Loucy (cell line): Measurements from ENCODE around the gene JUP.

Experiments
- H2AFZ ChIP-seq: fragments of 200-600 bp; sonication (generic); 2 replicates; pipeline ENCODE4 v1.6.0; 2016; ENCODE audit warnings: antibody characterized with exemption, mild to moderate bottlenecking, low read length, moderate library complexity
- H3F3A ChIP-seq: fragments of 200-600 bp; 2 replicates; pipeline ENCODE4 v1.6.0; 2016; ENCODE audit warnings: antibody characterized with exemption, low read depth, mild to moderate bottlenecking
- H3K27me3 ChIP-seq: fragments of 200-600 bp; sonication (generic); 2 replicates; pipeline ENCODE4 v1.6.1; 2014; ENCODE audit warnings: low read length, mild to moderate bottlenecking; ENCODE audit not compliant: insufficient read depth, poor library complexity, severe bottlenecking
- H3K36me3 ChIP-seq: fragments of 200-600 bp; sonication (generic); 2 replicates; pipeline ENCODE4 v1.6.1; 2016; ENCODE audit warnings: low read length; ENCODE audit not compliant: insufficient read depth
- H3K4me1 ChIP-seq: fragments of 200-600 bp; sonication (generic); 2 replicates; pipeline ENCODE4 v1.5.1; 2014; ENCODE audit warnings: low read length, mild to moderate bottlenecking; ENCODE audit not compliant: insufficient read depth, poor library complexity, severe bottlenecking
- H3K4me2 ChIP-seq: fragments of 200-600 bp; sonication (generic); 2 replicates; pipeline ENCODE4 v1.6.0; 2014; ENCODE audit warnings: antibody characterized with exemption, low read length, low read depth, mild to moderate bottlenecking; ENCODE audit not compliant: poor library complexity, severe bottlenecking
- H3K4me3 ChIP-seq: fragments of 200-600 bp; sonication (generic); 2 replicates; pipeline ENCODE4 v1.5.1; 2014; ENCODE audit warnings: low read length, mild to moderate bottlenecking, mixed read lengths; ENCODE audit not compliant: poor library complexity, severe bottlenecking
- H3K79me2 ChIP-seq: fragments of 200-600 bp; sonication (generic); 2 replicates; pipeline ENCODE4 v1.6.1; 2014; ENCODE audit warnings: low read length; ENCODE audit not compliant: insufficient read depth
- H3K9ac ChIP-seq: fragments of 200-600 bp; sonication (generic); 2 replicates; pipeline ENCODE4 v1.6.0; 2014; ENCODE audit warnings: mild to moderate bottlenecking, low read depth, low read length, moderate library complexity; ENCODE audit not compliant: poor library complexity, severe bottlenecking
- H3K9me2 ChIP-seq: fragments of 200-600 bp; sonication (generic); replicated peaks from 2 replicates; pipeline ENCODE4 v1.6.1; 2016; ENCODE audit warnings: low read depth, low read length, mixed read lengths
- H3K9me3 ChIP-seq: fragments of 200-600 bp; sonication (generic); 2 replicates; pipeline ENCODE4 v1.6.1; 2014; ENCODE audit warnings: mild to moderate bottlenecking, antibody characterized with exemption, low read length, low read depth; ENCODE audit not compliant: insufficient read depth
- H4K20me1 ChIP-seq: fragments of 200-600 bp; sonication (generic); 2 replicates; pipeline ENCODE4 v1.6.0; 2014; ENCODE audit warnings: antibody characterized with exemption, low read length, mild to moderate bottlenecking; ENCODE audit not compliant: insufficient read depth, poor library complexity, severe bottlenecking
- EZH2phosphoT487 ChIP-seq: fragments of 200-600 bp; IDR thresholded peaks from 2 replicates; pipeline ENCODE4 v1.6.1; 2018; ENCODE audit warnings: antibody characterized with exemption, mild to moderate bottlenecking, moderate library complexity, borderline replicate concordance
- TF ChIP-seq, protein P1 (sequence below): fragments of 200-600 bp; sonication (generic); conservative IDR thresholded peaks from 2 replicates; pipeline ENCODE4 v1.5.1; 2014; ENCODE audit warnings: mild to moderate bottlenecking, antibody characterized with exemption, low read length

JUP gene

DNA sequence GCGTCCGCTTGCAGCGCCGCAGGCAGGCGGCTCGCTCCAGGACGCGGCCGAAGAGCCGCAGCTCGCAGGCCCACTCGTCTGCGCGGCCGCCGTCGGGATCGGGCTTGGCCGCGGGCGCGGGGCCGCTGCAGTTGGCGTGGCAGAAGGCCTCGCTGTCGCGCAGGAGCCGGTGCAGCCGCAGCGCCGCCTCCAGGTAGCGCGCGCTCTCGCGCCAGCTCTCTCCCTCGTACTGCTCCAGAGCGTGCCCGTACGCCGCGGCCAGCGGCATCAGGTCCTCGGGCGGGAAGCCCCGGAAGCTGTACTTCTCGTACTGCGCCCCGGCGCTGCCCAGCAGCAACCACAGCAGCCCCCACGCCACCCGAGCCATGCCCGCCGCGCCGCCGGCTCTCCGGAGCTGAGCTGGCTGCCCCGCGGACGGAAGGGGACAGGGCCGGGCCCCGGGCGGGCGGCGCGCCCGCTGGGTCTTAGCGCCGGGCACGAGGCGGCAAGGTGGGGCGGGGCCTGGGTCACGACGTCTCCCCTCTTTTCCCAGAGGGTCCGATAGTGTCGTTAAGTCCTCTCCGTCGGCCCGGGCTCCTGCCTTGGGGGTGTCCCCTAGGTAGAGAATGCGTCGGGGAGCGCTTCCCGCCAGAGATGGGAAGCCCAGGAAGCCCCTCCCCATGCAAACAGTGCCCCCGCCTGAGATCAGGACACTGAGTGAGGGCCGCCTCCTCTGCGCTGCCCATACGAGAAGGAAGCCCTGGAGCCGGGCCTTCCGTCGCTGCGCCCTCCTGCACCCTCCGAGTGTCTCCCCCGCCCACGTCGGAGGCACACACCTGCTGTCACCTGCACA lies 25.3 kb upstream of the JUP start, which contains the start of gene P3H4:
TSS of gene P3H4 (minus strand) at position 401 of the 832 bp plus-strand sequence. CDS start at position 367, 34 bp downstream.
- H3K9me2 ChIP-seq: no peaks in the 10 kb centered on the region
- no peaks in the 10 kb centered on the region for H4K20me1 ChIP-seq
- no peak for TF ChIP-seq EZH2phosphoT487
- TF ChIP-seq, protein P1, sequence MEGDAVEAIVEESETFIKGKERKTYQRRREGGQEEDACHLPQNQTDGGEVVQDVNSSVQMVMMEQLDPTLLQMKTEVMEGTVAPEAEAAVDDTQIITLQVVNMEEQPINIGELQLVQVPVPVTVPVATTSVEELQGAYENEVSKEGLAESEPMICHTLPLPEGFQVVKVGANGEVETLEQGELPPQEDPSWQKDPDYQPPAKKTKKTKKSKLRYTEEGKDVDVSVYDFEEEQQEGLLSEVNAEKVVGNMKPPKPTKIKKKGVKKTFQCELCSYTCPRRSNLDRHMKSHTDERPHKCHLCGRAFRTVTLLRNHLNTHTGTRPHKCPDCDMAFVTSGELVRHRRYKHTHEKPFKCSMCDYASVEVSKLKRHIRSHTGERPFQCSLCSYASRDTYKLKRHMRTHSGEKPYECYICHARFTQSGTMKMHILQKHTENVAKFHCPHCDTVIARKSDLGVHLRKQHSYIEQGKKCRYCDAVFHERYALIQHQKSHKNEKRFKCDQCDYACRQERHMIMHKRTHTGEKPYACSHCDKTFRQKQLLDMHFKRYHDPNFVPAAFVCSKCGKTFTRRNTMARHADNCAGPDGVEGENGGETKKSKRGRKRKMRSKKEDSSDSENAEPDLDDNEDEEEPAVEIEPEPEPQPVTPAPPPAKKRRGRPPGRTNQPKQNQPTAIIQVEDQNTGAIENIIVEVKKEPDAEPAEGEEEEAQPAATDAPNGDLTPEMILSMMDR: peak; percentile 63
- H3K4me3 ChIP-seq: peak within 1 kb of the TSS; percentile 83
- H3K9me3 ChIP-seq: no peaks in the 10 kb centered on the region
- no peaks in the 10 kb centered on the region for H3K36me3 ChIP-seq
- H3K4me2 ChIP-seq: peak within 1 kb of the TSS; percentile 99
- H3K4me1 ChIP-seq: peaks cover 32% of the 10 kb centered on the region
- peaks cover 11% of the 10 kb centered on the region for H3K79me2 ChIP-seq
- no peaks in the 10 kb centered on the region for H3K27me3 ChIP-seq
- H3K9ac ChIP-seq: peak within 1 kb of the TSS; percentile 75
- peak within 1 kb of the TSS; percentile 96 for H2AFZ ChIP-seq
- no peaks in the 10 kb centered on the region for H3F3A ChIP-seq

DNA sequence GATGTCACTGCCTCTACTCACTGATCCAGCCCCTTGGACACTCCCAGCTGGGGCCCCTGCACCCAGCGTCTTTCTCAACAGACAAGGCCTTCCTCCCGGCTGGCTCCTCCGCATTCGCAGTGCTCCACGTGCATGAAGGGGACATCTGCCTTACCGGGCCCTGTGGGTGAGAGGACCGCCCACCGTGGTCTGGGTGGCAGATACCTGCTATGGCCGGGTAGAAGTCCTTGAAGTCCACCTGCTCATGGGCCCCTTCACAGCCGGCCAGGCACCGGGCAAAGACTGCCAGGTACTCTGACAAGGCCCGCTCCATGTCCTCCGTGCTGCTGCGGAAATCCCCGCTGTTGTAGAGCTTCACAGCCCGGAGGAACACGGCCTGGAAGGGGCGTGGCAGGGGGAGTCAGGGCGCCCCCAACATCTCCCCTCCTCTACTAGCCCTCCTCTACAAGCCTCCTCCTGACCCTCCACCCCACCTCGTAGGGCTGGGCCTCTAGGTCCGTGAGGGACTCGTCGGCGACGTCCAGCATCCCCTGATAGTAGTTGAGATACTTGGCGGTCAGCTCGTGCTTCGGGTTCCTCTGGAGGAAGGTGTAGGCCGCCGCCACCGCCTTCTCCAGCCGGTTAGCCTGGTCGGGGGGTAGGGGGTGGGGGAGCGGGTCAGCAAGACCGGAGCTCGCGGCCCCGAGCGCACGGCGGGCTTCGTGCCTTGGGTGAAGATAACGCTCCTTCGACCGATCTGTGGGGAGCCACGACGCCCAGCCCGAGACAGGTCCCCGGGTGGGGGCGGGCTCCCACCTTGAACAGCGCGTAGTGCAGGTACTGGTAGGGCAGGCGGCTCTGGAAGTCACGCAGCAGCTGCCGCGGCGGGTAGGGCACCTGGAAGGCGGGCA lies 24.4 kb upstream of the JUP start:
- H3K9ac ChIP-seq: peak overlapping the region; percentile 75
- H2AFZ ChIP-seq: peak overlapping the region; percentile 96
- peaks cover 11% of the 10 kb centered on the region for H3K79me2 ChIP-seq
- TF ChIP-seq EZH2phosphoT487: no peak
- TF ChIP-seq, protein P1: no peak
- H3K36me3 ChIP-seq: no peaks in the 10 kb centered on the region
- H3F3A ChIP-seq: no peaks in the 10 kb centered on the region
- no peaks in the 10 kb centered on the region for H3K9me3 ChIP-seq
- H4K20me1 ChIP-seq: no peaks in the 10 kb centered on the region
- peak overlapping the region; percentile 83 for H3K4me3 ChIP-seq
- peaks cover 32% of the 10 kb centered on the region for H3K4me1 ChIP-seq
- peak overlapping the region; percentile 99 for H3K4me2 ChIP-seq
- H3K27me3 ChIP-seq: no peaks in the 10 kb centered on the region
- no peaks in the 10 kb centered on the region for H3K9me2 ChIP-seq

DNA sequence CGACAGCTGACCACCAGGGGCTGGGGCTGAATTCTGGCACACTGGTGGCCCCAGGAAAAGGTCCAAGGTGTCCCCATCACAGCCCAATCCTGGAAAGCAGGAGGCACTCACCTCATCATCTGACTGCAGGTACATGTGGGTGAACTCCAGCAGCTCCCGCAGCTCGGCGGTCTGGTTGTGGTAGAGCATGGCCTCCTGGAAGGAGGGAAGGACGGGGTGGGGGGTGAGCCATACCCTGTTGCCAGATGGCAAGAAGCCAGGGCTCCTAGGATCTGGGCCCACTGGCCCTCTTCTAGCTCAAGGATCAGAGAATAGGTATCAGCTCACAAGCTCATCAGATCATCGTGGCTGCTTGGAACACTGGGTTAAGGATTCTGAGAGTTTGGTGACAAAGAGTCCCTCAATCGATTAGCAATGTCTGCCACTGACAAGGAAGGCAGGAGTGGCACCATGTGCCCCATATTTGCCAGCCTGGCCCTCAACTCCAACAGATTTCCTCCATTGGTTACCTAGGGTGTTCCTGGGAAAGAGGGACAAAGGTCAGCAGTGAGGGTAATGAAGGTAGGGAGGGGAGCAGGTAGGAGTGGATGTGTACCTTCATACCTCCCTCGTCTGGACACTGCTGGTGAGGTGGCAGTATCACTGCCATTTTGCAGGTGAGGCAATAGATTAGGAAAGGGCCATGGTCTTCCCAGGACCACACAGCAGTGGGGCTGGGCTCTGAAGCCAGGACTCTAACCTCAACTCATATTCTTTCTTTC lies 20.4 kb upstream of the JUP start:
- no peaks in the 10 kb centered on the region for H4K20me1 ChIP-seq
- H3K4me1 ChIP-seq: peaks cover 16% of the 10 kb centered on the region
- H2AFZ ChIP-seq: no peak overlapping the region
- no peaks in the 10 kb centered on the region for H3K27me3 ChIP-seq
- H3F3A ChIP-seq: no peaks in the 10 kb centered on the region
- TF ChIP-seq, protein P1: no peak
- H3K9ac ChIP-seq: no peak overlapping the region
- no peaks in the 10 kb centered on the region for H3K9me3 ChIP-seq
- H3K9me2 ChIP-seq: no peaks in the 10 kb centered on the region
- peaks cover 11% of the 10 kb centered on the region for H3K79me2 ChIP-seq
- H3K4me2 ChIP-seq: no peak overlapping the region
- no peak overlapping the region for H3K4me3 ChIP-seq
- no peaks in the 10 kb centered on the region for H3K36me3 ChIP-seq
